ENCODE data around the gene FSCN2.

Gene FSCN2

DNA sequence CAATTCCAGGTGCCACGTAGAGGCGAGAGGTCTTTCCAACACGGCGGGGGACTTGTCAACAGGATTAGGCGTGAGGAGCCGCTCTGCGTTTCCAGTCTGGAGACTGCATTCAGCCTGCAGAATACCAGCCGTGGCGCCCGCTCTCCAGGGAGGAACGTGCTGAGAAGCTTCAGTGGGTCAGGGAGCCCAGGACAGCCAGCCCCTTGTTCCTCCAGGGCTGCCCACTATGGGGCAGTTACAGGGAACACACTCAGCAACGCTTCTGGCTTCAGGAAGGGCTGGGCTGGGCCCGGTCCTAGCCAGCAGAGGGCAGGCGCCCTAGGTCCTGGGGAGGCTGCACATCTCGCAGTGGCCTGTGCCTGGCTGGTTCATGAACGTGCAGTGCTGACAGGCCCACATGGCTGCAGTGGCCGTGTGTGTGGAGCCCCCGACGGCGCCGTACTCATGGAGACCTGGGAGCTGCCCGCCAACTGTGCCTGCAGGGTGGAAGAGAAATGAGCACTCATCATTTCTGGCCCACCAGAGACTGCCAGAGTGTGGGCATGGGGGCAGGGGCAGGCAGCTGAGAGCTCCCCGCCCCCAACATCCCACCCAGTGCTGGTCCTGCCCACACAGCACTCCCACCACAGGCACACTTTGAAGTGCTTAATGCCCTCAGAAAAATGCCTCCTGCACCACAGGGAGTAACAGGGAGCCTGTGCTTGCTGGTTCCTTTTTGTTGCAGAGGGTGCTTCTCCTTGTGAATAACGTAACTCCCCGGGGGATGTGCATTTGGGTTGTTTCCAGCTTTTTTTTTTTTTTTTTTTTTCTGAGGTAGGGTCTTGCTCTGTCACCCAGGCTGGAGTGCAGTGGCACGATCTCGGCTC lies 31.0 kb downstream of the FSCN2 start:
- no peak for DNase-seq

DNA sequence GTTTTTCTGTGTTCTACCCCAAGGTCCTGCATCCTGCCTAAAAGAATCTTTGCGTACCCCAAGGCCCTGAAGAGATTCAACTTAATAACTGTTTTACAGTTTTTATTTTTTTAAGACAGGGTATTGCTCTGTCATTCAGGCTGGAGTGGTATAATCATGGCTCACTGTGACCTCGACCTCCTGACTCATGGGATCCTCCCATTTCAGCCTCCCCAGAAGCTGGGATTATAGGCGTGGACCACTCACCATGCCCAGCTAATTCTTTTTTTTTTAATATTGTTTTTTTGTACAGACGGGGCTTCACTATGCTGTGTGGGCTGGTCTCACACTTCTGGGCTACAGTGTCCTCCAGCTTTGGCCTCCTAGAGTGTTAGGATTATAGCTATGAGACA lies 33.3 kb downstream of the FSCN2 start:
- DNase-seq = no peak

DNA sequence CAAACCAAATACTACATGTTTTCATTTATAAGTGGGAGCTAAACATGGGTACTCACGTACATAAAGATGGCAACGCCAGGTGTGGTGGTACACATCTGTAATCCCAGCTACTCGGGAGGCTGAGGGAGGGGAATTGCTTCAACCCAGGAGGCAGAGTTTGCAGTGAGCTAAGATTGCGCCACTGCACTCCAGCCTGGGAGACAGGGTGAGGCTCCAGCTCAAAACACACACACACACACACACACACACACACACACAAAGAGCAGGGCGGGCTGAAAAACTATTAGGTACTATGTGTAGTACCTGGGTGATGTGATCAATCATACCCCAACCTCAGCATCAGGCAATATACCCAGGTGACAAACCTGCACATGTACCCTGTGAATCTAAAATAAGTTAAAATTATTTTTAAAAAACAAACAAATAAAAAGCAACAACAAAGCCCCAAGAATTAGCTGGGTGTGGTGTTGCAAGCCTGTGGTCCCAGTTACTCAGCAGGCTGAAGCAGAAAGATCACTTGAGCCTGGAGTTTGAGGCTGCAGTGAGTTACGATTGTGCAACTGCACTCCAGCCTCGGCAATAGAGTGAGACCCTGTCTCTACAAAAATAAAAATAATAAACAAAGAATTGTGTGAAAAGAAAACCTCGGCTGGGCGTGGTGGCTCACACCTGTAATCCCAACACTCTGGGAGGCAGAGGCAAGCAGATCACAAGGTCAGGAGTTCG lies 35.8 kb downstream of the FSCN2 start:
- DNase-seq = no peak

DNA sequence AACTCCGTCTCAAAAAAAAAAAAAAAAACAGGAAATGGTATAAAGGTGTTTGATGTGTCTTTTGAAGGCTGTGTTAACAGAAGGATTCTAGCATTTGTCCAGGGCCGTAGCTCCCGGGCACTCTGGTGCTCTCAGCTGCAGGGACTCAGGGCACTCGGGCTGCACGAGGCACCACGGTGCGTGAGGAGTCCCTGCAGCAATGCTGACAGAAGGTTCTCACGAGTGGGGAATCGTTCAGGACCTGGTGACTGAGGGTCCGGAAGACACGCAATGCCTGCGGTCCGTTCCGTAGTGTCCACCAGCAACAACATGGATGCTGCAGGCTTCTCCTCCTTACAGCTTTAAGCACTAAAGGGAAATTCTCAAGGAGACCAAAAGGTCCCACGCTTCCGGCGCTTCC lies 36.6 kb downstream of the FSCN2 start:
- no peak for DNase-seq

- no peak for DNase-seq
Observed at GRCh38 chr17:81565231-81565630, 37.1 kb downstream of the FSCN2 start.

- DNase-seq = no peak
Observed at GRCh38 chr17:81566461-81567126, 38.4 kb downstream of the FSCN2 start.

DNA sequence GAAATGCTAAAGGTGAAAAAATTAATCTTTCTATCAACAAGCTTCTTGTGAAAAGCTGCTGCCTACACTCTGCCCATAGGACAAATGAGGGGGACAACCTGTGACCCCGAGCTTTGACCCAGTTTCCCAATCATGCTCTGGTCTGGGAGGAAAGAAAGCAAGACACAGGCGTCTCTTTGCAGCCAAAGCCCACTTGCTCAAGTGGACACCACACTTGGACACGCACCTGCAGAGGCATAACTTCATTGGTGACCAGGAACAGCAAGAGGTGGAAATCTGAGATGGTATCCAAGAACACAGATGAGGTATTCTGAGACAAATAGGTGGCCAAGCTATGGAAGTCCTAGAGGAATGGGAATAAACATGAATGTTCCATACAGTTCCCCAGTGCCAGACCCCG lies 39.0 kb downstream of the FSCN2 start:
- DNase-seq = no peak

- DNase-seq = no peak
Observed at GRCh38 chr17:81568416-81568815, 40.2 kb downstream of the FSCN2 start.

DNA sequence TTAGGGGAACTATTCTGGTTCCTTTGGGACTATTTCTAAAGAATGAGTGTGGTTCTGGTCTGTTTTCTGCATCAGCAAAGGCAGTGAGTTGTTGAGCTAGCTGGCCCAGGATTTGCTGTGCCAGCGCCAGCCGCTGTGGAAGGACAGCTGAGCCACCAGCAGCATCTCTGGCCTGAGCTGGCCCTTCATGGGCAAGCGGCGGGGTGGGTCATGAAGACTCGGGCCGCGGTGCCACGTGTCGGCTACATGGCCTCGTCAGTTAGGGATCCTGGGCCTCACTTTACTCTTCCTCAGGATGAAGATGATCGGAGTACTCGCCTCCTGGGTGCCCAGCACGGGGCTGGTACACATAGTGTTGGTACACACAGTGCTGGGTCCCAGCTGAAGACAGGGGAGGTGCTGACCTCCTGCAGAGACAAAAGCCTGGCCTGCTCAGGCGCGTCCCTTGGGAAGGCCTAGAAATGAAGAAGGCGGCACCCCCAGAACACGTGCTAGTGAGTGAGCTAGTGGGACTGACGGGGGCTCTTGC lies 41.9 kb downstream of the FSCN2 start:
- no peak for DNase-seq

- no peak for DNase-seq
Observed at GRCh38 chr17:81570964-81571363, 42.8 kb downstream of the FSCN2 start.

DNA sequence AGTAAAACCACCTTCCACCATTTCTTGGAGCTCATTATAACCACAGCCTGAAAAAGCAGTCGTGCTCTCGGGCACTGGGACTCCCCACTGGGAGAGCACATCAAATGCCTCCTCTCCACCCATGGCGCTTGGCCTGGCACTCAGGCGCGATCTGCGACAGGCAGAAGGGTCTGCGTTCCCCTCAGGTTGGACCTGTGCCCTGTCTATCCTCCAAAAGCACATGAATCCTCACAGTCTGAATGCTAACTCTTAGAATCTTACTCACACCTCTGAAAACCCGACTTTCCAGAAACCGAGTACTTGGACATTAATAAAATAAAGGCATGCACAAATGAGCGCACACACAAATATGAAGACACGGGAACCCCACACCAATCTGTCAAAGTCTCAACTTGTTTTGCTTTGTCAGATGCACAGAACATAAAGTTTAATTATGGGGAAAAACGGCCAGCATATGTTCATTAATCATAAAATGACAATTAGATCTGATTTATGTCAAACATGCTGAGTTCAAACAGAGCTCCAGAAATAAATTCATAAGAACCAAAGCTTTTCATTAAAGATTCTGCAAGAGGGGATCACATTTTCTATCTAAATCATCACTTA lies 44.5 kb downstream of the FSCN2 start:
- no peak for DNase-seq

- no peak for DNase-seq
Observed at GRCh38 chr17:81573794-81574642, 45.8 kb downstream of the FSCN2 start.

DNA sequence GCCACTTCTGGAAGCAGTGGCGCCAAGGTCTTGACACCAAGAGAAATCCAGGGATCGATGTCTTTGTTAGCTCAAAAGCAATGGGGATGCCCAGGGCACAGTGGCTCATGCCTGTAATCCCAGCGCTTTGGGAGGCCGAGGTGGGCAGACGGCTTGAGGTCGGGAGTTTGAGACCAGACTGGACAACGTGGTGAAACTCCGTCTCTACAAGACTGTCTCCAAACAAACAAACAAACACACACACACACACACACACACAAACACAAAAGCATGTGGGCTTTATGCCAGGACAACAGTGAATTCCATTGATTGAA lies 46.4 kb downstream of the FSCN2 start:
- DNase-seq = no peak

GRCh38 chr17:81575836-81576235 lies 47.7 kb downstream of the FSCN2 start:
- DNase-seq = no peak

DNA sequence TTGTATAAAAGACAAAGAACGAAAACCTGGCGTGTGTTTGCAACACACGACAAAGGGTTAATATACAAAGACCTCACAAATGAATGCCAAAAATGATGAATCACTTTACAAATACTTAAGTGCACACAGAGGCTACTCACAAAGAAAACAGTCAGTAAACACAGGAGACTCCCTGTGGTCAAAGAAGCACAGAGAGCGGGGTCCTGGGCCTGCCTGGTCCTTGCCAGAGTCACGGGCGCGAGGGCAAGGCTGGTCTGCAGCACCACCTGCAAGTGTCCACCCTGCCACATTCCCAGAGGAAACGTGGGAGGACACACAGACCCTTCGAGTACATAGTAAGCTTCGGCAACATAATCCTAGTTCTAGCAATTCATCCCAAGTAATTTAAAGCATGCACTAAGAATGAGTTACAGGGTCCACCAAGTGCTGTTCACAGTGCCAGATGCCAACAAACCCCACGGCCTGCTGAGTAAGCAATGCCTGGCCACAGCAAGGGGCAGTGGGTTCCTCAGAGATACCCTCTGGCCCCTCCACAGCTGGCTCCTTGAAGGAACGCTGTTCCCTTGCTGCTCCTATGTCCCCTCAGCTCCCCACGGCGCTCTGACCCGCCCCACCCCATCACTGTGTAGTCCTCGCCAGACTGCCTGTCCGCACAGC lies 48.6 kb downstream of the FSCN2 start:
- DNase-seq = no peak

- DNase-seq = no peak
Observed at GRCh38 chr17:81577278-81578000, 49.3 kb downstream of the FSCN2 start.

DNA sequence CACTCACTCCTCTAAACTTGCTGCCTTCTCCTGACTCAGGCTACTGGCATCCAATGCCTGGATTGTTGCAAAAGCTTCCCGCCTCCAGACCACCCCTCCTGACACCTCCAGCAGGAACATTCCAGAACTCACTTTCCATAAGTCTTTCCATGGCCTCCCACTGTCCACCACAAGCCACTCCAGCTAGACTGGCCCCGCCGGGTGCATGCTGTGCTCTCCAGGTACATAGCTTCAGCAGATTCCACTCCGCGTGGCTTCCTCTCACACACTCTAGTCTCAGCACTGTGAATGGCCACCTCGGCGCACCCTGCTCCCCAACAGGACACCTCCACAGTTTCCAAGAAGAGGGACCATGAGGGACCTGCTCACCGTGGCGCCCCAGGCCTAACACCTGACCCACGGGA lies 49.9 kb downstream of the FSCN2 start:
- no peak for DNase-seq

DNA sequence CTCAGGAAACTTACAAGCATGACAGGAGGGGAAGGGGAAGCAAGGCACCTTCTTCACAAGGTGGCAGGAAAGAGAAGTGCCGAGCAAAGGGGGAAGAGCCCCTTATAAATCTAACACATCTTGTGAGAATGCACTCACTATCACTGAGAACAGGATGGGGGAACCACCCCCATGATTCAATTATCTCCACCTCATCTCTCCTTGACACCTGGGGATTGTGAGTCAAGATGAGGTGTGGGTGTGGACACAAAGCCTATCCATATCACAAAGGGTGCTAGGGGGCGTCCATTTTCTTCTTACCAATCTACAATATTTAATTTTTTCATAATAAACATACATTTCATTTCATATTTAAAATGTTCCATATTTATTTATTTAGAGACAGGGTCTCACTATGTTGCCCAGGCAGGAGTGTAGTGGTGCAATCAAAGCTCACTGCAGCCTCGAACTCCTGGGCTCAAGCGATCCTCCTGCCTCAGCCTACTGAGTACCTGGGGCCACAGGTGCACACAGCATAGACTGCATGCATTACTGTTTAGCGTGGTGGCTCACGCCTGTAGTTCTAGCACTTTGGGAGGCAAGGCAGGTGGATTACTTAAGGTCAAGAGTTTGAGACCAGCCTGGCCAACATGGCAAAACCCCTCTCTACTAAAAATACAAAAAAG lies 50.5 kb downstream of the FSCN2 start:
- no peak for DNase-seq

- DNase-seq = no peak
Observed at GRCh38 chr17:81579298-81579697, 51.1 kb downstream of the FSCN2 start.

DNA sequence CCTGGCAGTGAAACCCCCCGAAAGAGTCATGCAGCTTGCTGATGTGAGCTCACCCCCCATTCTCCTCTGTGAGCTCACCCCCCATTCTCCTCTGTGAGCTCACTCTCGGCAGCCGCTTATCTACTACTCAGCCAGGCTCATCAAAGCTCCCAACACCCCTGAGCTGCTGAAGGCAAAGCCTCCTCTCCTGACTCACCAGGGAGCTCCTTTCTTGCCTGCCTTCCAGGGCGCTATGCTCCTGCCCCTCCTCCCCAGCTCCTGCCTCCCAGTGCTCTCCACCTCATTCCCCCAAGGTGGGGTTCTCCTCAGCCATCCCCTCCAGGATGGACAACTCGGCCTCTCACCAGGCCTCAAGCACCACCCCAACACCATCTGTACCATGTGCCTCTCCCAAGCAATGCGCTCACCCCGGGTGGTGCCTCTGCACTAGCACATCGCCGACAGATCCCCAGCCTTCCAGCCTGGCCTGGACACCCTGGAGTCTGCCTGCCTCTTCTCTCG lies 51.7 kb downstream of the FSCN2 start:
- no peak for DNase-seq

Measured in NCI-H526 treated with DMSO at 0.1 percent for 48 hours (cell line).